ENCODE data around the gene ZNF35.

ZNF35 gene

DNA sequence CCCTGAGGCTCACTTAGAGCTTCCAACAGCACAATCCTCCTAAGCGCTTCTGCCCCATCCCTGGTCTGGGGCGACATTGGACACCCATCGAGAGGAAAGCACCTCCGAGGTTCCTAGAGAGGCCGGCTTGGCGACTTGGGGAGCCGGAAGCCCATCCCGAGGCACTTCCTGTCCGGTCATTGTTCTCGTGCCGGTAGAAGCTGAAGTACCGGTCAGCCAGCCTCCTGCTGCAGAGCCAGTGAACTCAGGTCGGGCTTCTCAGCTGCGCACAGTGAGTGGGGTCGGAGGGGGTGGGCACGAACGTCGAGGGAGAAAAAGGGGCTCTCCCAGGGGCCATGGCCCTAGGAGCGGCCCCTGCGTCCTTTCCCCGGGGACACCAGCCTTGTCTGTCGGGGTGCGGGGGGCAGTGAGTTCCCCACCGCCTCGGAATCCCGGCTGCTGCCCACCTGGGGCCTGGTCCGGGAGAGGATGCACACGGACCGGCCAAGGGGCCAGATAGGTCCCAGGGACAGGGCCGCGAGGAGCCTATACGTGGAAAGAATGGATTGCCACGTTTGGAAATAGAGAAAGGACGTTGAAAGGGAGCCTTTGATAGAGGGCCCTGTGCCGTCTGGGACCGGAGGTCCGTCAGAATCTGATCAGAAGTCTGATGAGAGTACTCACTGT lies at the start of gene ZNF35:
ZNF35 (plus strand) TSS at position 169 of the 666 bp plus-strand sequence. CDS start 2,336 bp downstream, outside the sequence.
- peak within 1 kb of the TSS; percentile 64 for H3K27ac Mint-ChIP-seq
- peaks cover 24% of the 10 kb centered on the region for H3K9me3 Mint-ChIP-seq (ENCODE audit: low read depth)
- H3K27me3 Mint-ChIP-seq = no peaks in the 10 kb centered on the region
- peaks cover 28% of the 10 kb centered on the region for H3K36me3 Mint-ChIP-seq
- H3K4me1 Mint-ChIP-seq (ENCODE audit: low read depth) = peaks cover 22% of the 10 kb centered on the region
- H3K4me3 Mint-ChIP-seq = peak within 1 kb of the TSS; percentile 89

DNA sequence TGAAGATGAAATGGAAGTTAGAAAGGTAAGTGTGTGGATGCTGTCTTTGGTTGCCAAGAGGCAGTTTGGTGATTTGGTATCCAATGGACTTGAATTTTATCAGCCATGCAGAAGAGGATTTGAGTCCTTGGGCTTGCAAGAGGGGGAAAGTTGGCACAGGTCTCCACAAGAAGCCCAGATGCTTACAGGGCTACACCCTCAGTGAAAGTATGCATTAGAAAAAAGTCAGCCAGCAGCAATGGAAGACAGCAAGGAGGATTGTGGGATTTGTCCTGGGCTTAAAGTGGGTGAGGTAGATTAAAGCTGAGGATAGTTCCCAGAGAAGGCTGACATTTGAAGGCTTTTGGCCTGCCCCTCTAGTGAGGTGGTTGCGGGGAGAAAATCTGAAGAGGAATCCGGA lies 46.8 kb upstream of the ZNF35 start:
- no peak overlapping the region for H3K4me3 Mint-ChIP-seq
- no peak overlapping the region for H3K27ac Mint-ChIP-seq
- H3K9me3 Mint-ChIP-seq (ENCODE audit: low read depth) = peaks cover 11% of the 10 kb centered on the region
- peaks cover 31% of the 10 kb centered on the region for H3K36me3 Mint-ChIP-seq
- no peaks in the 10 kb centered on the region for H3K27me3 Mint-ChIP-seq
- H3K4me1 Mint-ChIP-seq (ENCODE audit: low read depth) = no peaks in the 10 kb centered on the region

DNA sequence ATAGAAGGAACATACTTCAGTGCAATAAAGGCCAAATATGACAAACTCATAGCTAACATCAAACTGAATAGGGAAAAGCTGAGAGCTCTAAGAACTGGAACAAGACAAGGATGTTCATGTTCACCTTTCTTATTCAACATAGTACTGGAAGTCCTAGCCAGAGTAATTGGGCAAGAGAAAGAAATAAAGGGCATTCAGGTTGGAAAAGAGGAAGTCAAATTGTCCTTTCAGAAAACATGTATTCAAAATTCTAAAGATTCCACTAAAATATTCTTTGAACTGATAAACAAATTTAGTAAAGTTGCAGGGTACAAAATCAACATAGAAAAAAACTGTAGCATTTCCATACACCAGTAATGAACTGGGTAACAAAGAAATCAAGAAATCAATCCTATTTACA lies 35.9 kb upstream of the ZNF35 start:
- Mint-ChIP-seq H3K9me3 (ENCODE audit: low read depth) (peaks cover 3% of the 10 kb centered on the region), H3K36me3 (peaks cover 14% of the 10 kb centered on the region), H3K4me3 (no peak overlapping the region), H3K4me1 (ENCODE audit: low read depth) (no peaks in the 10 kb centered on the region), H3K27me3 (peaks cover 3% of the 10 kb centered on the region), H3K27ac (no peak overlapping the region)

DNA sequence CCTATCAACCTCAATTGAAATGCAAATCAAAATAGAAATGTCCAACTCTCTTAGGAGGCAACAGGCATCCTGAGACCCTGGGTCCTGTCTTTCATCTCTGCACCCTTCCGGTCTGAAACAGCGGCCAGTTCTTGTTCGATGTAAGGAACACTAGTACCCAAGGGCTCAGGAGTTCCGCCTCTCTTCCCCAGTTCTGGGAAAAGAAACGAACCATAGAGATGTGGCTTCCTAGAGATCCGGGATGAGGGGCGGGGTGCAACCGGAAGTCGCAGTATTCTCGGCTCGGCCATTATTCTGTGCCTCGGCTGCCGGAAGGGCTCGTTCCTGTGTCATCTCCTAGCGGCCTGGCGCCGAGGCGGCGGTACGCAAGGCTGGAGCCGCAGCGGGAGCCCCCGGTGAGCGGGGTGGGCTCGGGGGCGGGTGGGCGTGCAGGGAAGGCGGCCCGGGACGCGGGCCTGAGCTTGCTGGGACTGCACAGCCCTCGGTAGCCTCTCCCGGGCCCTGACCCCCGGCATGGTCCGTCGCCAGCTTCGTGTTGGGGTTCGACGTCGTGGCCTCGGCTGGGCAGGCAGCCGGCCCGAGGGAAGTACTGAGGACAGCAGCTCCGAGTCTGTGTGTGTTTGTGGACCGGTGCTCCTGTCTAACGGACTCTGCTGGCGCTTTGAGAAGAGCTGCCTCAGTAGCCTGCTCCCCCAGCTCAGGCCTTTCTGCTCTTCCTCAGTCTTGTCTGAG lies 23.6 kb upstream of the ZNF35 start, which contains the start of gene ZNF197:
ZNF197 (plus strand) TSS at position 288 of the 732 bp plus-strand sequence. CDS start 4,119 bp downstream, outside the sequence.
- Mint-ChIP-seq H3K9me3 (ENCODE audit: low read depth) (no peaks in the 10 kb centered on the region), H3K27ac (peak within 1 kb of the TSS; percentile 72), H3K36me3 (peaks cover 6% of the 10 kb centered on the region), H3K4me1 (ENCODE audit: low read depth) (peaks cover 44% of the 10 kb centered on the region), H3K27me3 (no peaks in the 10 kb centered on the region), H3K4me3 (peak within 1 kb of the TSS; percentile 92)

DNA sequence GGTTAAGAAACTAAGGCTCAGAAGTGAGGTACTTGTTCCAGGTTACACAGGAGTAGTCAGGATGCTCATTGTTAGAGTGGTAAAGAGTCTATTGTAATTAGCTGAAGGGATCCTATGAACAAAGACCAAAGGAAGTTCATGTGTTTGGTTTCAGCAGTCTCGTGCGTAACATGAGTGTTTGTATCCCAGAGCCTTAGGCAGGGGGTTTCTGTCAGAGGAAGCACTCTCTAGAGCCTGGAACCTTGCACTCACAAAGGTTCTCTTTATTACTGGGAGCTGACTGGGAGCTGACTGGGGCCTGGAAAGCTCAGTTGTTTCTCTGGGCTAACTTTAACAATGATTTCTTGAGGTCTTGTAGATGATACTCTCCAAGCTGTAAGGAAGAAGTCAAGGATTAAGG lies 19.8 kb upstream of the ZNF35 start:
- Mint-ChIP-seq H3K4me3 (no peak overlapping the region), H3K27ac (no peak overlapping the region), H3K27me3 (no peaks in the 10 kb centered on the region), H3K36me3 (peaks cover 18% of the 10 kb centered on the region), H3K9me3 (ENCODE audit: low read depth) (no peaks in the 10 kb centered on the region), H3K4me1 (ENCODE audit: low read depth) (peaks cover 42% of the 10 kb centered on the region)

DNA sequence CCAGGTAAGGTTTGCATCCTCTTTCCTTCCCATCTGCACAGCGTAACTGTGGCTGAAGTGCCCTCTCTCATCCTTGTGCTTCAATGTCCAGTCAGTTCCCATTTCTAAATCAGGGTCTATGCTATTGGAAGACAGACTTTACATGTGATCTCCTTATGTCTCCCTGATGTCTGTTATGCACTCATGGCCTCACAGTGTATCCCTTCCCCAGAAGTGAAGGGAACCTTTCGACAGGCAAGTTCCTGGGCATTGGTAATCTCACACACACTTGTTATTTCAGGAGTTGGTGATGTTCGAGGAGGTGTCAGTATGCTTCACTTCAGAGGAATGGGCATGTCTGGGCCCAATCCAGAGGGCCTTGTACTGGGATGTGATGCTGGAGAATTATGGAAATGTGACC lies 16.3 kb upstream of the ZNF35 start:
- Mint-ChIP-seq H3K36me3 (peaks cover 39% of the 10 kb centered on the region), H3K27ac (no peak overlapping the region), H3K9me3 (ENCODE audit: low read depth) (peaks cover 13% of the 10 kb centered on the region), H3K4me3 (no peak overlapping the region), H3K27me3 (no peaks in the 10 kb centered on the region), H3K4me1 (ENCODE audit: low read depth) (peaks cover 21% of the 10 kb centered on the region)

DNA sequence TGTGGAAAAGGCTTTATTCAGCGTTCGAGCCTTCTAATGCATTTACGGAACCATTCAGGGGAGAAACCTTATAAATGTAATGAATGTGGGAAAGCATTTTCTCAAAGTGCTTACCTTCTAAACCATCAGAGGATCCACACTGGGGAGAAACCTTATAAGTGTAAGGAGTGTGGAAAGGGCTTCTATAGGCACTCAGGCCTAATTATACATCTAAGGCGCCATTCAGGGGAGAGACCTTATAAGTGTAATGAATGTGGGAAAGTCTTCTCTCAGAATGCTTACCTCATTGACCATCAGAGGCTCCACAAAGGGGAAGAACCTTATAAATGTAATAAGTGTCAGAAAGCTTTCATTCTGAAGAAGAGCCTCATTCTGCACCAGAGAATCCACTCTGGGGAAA lies 6.2 kb upstream of the ZNF35 start:
- peaks cover 31% of the 10 kb centered on the region for H3K9me3 Mint-ChIP-seq (ENCODE audit: low read depth)
- no peak overlapping the region for H3K4me3 Mint-ChIP-seq
- H3K36me3 Mint-ChIP-seq = peaks cover 65% of the 10 kb centered on the region

DNA sequence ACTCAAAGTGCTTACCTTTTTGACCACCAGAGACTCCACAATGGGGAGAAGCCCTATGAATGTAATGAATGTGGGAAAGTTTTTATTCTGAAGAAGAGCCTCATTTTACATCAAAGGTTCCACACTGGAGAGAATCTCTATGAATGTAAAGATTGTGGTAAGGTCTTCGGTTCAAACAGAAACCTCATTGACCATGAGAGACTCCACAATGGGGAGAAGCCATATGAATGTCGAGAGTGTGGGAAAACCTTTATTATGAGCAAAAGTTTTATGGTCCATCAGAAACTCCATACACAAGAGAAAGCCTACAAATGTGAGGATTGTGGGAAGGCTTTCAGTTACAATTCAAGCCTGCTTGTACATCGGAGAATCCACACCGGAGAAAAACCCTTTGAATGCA lies 5.5 kb upstream of the ZNF35 start:
- peaks cover 58% of the 10 kb centered on the region for H3K36me3 Mint-ChIP-seq
- H3K4me3 Mint-ChIP-seq = no peak overlapping the region
- H3K27ac Mint-ChIP-seq = no peak overlapping the region
- no peaks in the 10 kb centered on the region for H3K27me3 Mint-ChIP-seq
- H3K9me3 Mint-ChIP-seq (ENCODE audit: low read depth) = peaks cover 32% of the 10 kb centered on the region
- peaks cover 12% of the 10 kb centered on the region for H3K4me1 Mint-ChIP-seq (ENCODE audit: low read depth)

More for the DNA sequence above, 6.2 kb upstream of the ZNF35 start:
- H3K4me1 Mint-ChIP-seq (ENCODE audit: low read depth) = peaks cover 8% of the 10 kb centered on the region
- H3K27ac Mint-ChIP-seq = no peak overlapping the region
- no peaks in the 10 kb centered on the region for H3K27me3 Mint-ChIP-seq

DNA sequence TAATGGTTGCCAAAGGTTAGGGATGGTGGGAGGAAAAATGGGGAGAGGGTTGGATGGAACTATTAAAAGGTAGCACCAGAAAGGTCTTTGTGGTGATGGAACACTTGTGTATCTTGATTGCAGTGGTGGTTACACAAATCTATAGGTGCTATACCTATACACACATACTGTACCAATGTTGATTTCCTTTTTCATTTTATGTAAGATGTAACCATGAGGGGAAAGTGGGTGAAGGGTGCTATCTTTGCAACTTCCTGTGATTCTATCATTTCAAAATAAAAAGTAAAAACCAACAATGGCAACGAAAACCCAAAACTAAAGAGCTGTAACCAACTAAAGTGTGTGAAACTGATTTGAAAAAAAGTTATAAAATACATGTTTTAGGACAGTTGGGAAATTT lies 761 bp upstream of the ZNF35 start:
- peaks cover 19% of the 10 kb centered on the region for H3K9me3 Mint-ChIP-seq (ENCODE audit: low read depth)
- H3K4me1 Mint-ChIP-seq (ENCODE audit: low read depth) = peaks cover 22% of the 10 kb centered on the region
- no peak overlapping the region for H3K27ac Mint-ChIP-seq
- H3K4me3 Mint-ChIP-seq = peak overlapping the region; percentile 89
- H3K36me3 Mint-ChIP-seq = peaks cover 29% of the 10 kb centered on the region
- no peaks in the 10 kb centered on the region for H3K27me3 Mint-ChIP-seq

DNA sequence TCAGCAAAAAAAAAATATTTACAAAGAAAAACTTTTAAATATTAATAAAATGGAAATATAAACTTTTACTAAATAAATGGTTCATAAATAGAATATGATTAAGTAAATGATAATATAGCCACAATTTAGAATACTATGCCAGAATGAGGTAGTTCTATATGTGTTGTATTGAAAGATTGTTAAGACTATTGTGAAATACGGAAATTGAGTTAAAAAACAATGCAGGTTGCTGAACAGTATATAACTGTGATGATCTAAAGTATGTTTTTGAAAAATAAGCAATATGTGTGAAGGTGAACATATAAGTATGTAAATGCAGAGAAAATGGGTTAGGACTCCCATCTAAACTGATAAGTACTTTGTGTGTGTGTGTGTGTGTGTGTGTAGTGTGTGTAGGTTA lies 1.2 kb downstream of the ZNF35 start:
- Mint-ChIP-seq H3K27me3 (no peaks in the 10 kb centered on the region), H3K27ac (no peak overlapping the region), H3K9me3 (ENCODE audit: low read depth) (peaks cover 24% of the 10 kb centered on the region), H3K36me3 (peaks cover 34% of the 10 kb centered on the region), H3K4me1 (ENCODE audit: low read depth) (peaks cover 22% of the 10 kb centered on the region), H3K4me3 (no peak overlapping the region)

DNA sequence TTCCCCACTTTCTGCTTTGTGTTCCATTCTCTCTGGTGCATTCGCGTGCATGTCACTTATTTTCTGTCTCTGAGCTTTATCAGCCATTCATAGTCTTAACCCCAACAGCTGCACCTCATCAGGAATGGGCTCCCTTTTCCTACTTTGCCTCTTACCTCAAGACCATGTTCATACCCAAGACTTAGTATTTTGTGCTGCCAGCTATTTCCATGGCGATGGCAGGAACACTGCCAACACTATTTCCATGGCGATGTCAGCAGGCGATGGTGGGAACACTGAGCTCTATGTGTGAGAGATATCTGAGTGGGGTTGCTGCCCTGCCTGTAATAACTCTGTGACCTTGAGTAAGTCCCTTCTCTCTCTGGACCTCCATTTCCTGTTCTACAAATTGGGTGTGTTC lies 5.5 kb downstream of the ZNF35 start:
- H3K36me3 Mint-ChIP-seq = peaks cover 51% of the 10 kb centered on the region
- no peak overlapping the region for H3K27ac Mint-ChIP-seq
- H3K9me3 Mint-ChIP-seq (ENCODE audit: low read depth) = peaks cover 17% of the 10 kb centered on the region
- no peaks in the 10 kb centered on the region for H3K27me3 Mint-ChIP-seq
- peaks cover 4% of the 10 kb centered on the region for H3K4me1 Mint-ChIP-seq (ENCODE audit: low read depth)
- no peak overlapping the region for H3K4me3 Mint-ChIP-seq

DNA sequence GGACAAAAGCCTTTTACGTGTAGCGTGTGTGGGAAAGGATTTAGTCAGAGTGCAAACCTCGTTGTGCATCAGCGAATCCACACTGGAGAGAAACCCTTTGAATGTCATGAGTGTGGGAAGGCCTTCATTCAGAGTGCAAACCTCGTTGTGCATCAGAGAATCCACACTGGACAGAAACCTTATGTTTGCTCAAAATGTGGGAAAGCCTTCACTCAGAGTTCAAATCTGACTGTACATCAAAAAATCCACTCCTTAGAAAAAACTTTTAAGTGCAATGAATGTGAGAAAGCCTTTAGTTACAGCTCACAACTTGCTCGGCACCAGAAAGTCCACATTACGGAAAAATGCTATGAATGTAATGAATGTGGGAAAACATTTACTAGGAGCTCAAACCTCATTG lies 10.5 kb downstream of the ZNF35 start:
- Mint-ChIP-seq H3K4me3 (no peak overlapping the region), H3K27me3 (no peaks in the 10 kb centered on the region), H3K36me3 (peaks cover 58% of the 10 kb centered on the region), H3K27ac (no peak overlapping the region), H3K9me3 (ENCODE audit: low read depth) (peaks cover 34% of the 10 kb centered on the region), H3K4me1 (ENCODE audit: low read depth) (no peaks in the 10 kb centered on the region)

DNA sequence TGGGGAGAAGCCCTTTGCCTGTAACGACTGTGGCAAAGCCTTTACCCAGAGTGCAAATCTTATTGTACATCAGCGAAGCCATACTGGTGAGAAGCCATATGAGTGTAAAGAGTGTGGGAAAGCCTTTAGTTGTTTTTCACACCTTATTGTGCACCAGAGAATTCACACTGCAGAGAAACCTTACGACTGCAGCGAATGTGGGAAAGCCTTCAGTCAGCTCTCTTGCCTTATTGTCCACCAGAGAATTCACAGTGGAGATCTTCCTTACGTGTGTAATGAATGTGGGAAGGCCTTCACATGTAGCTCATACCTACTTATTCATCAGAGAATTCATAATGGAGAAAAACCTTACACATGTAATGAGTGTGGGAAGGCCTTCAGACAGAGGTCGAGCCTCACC lies 10.9 kb downstream of the ZNF35 start:
- Mint-ChIP-seq H3K9me3 (ENCODE audit: low read depth) (peaks cover 37% of the 10 kb centered on the region), H3K27me3 (no peaks in the 10 kb centered on the region), H3K36me3 (peaks cover 58% of the 10 kb centered on the region), H3K27ac (no peak overlapping the region), H3K4me3 (no peak overlapping the region), H3K4me1 (ENCODE audit: low read depth) (no peaks in the 10 kb centered on the region)

DNA sequence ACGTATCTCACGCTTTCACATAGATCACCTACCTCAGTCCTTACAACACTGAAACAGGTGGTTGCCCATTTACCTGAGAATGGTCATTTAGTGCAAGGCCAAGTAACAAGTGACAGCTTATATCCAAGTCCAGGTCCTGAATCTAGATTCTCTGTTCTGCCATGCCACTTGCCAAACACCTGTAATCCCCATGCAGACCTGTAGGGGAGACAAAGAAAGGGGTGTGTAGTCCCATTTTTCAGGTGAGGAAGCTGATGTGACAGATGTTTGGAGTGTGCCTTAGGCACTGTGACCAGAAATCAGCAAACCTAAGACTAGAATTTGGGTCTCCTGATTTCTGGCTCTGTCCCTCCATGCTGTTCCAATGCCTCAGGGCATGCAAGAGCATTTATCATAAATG lies 12.7 kb downstream of the ZNF35 start:
- Mint-ChIP-seq H3K4me1 (ENCODE audit: low read depth) (no peaks in the 10 kb centered on the region), H3K27me3 (no peaks in the 10 kb centered on the region), H3K9me3 (ENCODE audit: low read depth) (peaks cover 49% of the 10 kb centered on the region), H3K27ac (no peak overlapping the region), H3K36me3 (peaks cover 59% of the 10 kb centered on the region), H3K4me3 (no peak overlapping the region)

DNA sequence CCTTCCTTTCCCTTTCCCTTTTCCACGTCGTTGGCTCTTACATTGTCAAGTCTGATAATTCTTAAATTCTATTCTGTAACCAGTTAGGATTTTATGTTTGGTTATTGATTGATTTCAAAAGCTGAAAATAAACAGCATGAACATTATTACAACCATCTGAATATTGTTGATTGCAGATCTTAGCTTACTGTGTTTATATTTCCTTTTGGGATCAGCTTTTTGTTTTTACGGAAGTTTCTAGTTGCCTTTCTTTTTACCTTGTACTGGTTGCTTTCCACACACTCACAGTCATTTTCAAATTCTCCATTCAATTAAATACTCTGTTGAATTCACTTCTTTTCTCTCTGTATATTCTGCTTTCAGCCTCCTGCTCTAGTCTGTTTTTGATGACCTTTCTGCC lies 16.6 kb downstream of the ZNF35 start:
- H3K27ac Mint-ChIP-seq = no peak overlapping the region
- peaks cover 39% of the 10 kb centered on the region for H3K9me3 Mint-ChIP-seq (ENCODE audit: low read depth)
- peaks cover 33% of the 10 kb centered on the region for H3K36me3 Mint-ChIP-seq
- no peak overlapping the region for H3K4me3 Mint-ChIP-seq
- H3K27me3 Mint-ChIP-seq = peaks cover 1% of the 10 kb centered on the region
- H3K4me1 Mint-ChIP-seq (ENCODE audit: low read depth) = no peaks in the 10 kb centered on the region

Data from activated naive CD8-positive, alpha-beta T cell (primary cell).